GM18909 (cell line): ENCODE results near the gene RFC4.
"Not testable (repeated sequence)": the region's sequence is repeated elsewhere in the genome, so short reads cannot be mapped to it uniquely, and the experiment has no call there.

Experiments used
- ATAC-seq: cut with Tn5 transposase; IDR thresholded peaks from one replicate; pipeline ENCODE4 v1.9.1; 2021; ENCODE audit warnings: mild to moderate bottlenecking; ENCODE audit not compliant: unreplicated experiment, poor library complexity

Gene RFC4

DNA sequence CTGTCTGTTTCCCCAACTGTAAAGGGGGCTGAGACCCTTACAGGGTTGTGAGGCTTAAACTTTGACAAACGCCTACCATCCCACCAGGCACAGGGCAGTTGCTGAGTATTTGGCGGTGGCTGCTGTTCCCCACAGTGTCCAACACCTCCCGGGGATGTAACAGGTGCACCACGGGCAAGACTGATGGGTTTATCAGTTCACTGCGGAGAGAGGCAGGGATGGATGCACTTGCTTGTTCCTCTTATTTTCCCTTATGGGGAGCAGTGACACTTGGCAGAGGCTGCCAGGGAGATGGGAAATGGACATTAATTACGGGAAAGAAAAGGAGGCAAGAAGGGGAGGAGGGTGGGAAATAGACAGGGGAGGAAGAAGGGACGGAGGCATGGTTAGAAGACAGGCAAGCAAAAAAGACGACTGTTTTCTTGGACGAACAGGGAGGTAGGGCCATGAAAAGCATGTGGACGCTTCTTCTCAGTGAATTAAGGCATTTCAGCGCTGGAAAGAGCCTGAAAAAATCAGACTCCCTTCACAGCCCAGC, 19.7 kb upstream of the RFC4 start:
- no peak for ATAC-seq

DNA sequence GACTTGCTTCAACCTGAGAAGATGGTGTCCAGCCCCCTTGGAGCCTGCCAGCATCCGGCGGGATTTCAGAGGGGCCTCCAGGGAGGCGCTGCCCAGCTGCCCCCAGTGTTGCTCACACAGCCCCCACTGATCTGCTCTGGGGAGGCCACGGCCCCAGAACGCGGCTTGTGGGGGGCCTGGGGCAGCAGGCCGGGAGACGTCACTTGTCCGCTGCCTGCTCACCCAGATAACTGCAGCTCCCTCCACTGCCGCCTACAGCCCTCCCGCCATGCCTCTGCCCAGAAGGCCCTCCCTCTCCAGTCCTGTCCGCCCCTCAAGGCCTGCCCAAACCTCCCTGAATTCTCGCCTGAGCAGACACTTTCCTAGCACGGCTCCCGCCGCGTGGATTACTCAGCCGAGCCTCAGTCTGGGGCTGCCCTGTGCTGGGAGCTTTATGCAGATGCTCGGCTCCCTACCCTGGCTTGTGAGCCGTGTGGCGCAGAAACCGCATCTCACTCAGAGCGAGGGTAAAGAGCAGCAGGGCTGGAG, 19.1 kb upstream of the RFC4 start:
- ATAC-seq = no peak

DNA sequence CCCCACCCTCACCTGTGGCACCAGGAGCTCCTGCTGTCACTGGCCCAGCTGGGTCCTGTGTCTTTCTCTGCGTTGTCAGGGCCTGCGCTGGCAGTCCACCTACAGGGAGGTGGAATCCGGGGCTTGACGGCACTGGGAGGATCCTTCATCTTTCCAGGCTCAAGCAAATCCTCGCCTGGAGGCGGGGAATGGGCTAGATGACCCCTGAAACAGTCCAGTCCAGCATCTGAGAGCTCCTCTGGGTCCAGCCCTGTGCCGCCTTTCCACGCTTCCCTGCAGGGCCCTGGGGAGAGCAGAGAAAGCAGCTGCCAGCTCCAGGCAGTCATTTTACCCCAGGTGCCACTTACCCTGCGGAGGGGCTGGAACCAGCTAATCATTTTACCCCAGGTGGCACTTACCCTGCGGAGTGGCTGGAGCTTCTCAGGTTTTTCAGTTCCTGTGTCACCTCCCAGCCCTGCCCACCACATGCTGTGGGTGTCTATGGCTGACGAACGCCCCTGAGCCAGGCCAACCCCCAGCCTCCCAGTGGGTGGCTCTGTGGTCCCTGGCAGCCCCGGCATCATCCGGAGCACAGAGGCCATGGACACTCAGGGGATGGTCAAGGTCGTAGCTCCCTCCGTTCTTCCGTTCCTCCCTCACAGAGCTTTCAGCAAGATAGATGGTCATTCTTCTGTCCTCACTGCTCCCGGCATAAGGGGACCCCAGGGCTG, 18.3 kb upstream of the RFC4 start:
- ATAC-seq = no peak

DNA sequence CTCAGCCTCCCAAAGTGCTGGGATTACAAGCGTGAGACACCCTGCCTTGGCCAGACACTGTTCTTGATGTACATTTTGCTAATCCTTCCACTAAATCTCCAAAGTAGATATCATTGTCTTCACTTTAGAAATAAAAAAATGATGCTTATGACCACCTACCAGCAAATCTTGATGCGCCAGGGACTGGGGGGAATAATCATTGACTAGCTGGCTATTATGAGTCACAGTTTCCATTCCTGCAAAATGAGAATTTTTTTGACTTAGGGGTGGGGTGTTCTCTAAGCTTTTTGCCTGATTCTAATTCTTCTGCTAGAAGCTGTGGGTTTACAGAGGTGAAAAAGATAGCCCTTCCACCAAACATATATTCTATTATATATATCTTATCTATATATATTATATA, 17.1 kb upstream of the RFC4 start:
- no peak for ATAC-seq

DNA sequence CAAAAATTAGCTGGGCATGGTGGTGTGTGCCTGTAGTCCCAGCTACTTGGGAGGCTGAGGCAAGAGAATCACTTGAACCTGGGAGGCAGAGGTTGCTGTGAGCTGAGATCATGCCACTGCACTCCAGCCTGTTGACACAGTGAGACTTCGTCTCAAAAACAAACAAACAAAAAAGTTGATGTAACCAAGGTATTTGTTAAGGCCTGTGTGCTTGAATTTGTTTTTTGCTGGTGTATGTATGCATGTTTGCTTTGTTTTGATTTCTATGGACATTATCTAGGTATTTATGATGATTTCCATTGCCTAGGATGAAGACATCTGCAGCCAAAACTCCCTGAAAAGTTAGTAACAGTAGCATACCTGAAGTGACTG, 16.1 kb upstream of the RFC4 start:
- not testable (repeated sequence) for ATAC-seq

DNA sequence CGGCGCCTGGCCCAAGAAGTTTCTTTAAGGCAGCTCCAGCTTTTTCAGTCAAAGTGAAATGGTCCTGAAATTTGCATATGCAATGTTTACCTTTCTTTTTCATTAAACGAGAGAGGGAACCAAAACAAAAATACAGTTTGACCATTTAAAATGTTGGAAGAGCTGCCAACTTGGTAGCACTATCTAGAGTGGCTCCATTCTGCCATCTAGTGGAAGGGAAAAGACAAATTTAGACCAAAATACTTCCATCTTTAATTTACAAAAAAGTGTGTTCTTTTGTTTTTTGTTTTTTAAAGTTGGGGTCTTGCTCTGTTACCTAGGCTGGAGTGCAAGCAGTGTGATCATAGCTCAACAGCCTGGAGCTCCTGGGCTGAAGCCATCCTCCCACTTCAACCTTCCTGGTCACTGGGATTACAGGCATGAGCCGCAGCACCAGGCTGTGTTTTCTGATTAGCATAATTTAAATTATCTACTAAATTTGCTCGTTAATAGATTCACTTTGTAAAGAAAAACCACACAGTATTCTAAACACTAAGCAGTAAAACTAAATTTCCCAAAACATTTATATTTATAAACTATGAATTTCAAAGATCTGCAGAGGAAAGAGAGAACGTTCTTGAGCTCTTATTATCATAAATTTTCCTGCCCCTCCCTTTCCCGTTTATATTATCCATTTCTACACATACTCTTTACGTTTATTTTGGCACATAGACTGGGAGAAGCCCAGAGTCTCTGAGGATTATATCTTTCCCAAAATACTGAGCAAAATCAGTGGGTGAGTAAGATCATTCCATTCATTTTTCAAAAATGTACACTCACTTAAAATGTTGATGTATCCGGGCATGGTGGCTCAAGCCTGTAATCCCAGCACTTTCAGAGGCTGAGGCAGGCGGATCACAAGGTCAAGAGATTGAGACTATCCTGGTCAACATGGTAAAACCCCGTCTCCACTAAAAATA, 15.4 kb upstream of the RFC4 start:
- no peak for ATAC-seq

DNA sequence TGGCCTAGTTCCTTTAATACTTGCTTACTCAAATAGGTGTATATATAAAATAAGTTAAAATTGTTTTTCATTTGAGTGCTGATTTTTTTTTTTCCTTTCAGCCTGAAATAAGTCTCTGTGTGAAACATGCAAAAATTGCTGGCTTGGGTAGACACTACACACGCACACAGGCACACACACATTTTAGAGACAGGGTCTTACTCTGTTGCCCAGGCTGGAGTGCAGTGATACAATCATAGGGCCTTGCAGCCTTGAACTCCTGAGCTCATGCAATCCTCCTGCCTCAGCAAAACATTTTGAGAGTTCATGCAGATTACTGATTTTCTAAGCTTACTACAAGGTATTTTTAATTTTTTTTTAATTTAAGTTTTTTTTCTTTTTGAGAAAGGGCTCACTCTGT, 12.7 kb upstream of the RFC4 start:
- no peak for ATAC-seq

DNA sequence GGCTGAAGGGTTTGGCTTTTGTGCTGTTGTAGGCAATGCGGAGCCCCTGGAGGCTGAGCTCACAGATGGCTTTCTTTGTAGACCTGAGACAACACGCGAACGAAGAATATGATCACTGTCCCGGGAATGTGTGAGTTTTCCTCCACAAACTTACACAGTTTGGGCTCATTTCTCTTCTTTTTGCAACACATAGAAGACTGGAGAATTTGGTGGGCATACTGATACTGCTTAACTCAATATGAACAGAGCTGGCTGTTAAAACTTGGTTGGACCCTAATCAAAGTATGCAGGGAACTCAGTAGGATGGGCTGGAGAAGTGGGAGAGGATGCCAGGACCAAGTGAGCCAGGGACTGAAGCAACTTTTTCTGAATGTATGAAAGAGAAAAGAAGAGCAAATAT, 12.2 kb upstream of the RFC4 start:
- no peak for ATAC-seq

DNA sequence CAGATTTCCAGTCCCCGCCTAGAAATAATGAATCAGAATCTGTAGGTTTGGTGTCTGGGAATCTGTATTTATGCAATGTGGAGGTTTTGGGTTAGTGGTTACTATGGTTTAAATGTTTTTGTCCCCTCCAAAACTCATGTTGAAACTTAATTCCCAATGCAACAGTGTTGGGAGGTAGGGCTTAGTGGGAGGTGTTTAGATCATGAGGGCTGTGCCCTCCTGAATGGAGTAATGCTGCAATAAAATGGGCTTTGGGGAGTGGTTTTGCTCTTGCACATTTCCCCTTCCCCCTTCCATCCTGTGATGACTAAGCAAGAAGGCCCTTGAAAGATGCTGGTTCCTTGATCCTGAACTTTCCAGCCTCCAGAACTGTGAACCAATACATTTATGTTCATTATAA, 9.2 kb upstream of the RFC4 start:
- no peak for ATAC-seq

DNA sequence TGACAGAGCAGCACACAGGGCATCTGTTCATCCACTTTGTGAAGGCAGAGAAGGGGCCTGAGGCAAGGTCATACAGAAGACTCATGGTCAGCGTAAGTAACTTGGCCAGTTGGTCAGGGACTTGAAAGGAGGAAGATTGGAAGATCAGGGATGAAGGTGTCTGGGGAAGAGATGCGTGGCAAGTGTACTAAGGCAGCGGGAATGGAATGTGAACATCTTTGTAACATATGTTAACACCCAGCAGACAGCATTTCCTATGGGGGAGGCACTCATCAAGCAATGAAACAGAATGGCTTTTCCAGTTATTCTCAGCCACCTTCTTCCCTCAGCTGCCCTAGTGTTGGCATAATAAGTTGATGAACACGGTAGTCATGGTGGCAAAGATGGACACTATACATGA, 7.8 kb upstream of the RFC4 start:
- ATAC-seq = no peak

DNA sequence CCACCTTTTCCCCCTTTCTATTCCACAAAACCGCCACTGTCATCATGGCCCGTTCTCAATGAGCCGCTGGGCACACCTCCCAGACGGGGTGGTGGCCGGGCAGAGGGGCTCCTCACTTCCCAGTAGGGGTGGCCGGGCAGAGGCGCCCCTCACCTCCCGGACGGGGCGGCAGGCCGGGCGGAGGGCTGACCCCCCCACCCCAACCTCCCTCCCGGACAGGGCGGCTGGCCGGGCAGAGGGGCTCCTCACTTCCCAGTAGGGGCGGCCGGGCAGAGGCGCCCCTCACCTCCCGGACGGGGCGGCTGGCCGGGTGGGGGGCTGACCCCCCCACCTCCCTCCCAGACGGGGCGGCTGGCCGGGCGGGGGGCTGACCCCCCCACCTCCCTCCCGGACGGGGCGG, 5.0 kb upstream of the RFC4 start:
- ATAC-seq = not testable (repeated sequence)

DNA sequence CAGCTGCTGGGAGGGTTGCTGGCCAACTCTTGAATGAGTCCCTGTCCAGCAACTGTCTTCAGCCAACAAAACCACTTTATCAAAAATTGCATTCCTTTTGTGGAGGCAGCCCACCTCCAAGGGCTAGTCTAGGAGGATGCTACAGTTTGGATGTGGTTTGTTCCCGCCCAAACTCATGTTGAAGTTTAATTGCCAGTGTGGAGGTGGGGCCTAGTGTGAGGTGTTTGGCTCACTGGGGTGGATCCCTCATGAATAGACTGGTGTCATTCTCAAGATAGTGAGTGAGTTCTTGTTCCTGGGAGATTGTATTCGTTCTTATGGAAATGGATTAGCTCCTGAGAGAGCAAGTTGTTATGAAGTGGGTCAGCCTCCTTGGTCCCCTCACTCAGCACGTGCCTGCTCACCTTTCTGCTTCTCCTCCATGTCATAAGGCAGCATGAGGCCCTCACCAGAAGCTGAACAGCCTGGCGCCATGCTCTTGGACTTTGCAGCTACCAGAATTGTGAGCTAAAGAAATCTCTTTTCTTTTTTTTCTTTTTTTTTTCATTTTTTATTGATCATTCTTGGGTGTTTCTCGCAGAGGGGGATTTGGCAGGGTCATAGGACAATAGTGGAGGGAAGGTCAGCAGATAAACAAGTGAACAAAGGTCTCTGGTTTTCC, 4.2 kb upstream of the RFC4 start:
- no peak for ATAC-seq

DNA sequence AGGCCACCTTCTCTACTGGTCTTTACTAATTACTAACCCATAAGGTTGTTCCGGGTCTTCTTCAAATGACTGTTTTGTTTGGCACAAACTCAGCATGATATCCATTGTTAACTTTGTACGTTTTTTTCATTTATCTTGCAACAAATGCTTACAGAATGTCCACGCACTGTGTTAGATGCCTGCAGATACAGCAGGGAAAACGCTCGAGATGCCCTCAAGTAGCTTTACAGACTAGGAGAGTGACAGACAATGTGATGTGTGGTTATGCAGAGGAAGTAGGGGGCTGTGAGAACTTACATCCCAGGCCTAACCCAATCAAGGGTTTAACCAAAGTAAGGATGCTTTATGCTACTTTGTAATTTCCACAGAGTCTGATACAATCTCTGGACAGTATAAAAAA, 949 bp upstream of the RFC4 start:
- ATAC-seq = no peak

DNA sequence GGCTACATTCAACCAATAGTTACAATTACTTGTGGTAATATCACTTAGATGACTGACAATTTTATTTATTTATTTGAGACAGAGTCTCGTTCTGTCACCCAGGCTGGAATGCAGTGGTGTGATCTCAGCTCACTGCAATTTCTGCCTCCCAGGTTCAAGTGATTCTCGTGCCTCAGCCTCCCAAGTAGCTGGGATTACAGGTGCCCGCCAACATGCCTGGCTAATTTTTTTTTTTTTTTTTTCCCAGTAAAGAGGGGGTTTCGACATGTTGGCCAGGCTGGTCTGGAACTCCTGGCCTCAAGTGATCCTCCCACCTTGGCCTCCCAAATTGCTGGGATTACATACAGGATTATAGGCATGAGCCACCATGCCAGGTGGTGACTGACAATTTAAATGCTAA, 2.8 kb downstream of the RFC4 start:
- ATAC-seq = not testable (repeated sequence)

DNA sequence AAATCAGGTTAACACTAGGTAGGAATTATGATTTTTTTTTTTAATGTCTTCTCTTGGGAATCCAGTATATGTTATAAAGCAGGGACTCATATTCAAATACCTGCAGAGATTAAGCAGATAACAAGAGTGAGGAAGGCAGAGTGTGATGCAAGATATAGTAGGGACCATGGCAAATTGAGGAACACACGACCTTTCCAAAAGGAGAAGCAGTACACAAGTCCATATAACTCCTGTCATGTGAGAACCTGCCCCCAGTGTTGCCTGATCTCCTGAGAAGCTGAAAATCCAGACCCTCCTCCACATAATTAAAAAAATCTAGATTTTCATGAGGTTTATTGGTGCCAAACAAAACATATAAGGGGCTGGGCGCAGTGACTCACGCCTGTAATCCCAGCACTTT, 3.6 kb downstream of the RFC4 start:
- ATAC-seq = no peak

DNA sequence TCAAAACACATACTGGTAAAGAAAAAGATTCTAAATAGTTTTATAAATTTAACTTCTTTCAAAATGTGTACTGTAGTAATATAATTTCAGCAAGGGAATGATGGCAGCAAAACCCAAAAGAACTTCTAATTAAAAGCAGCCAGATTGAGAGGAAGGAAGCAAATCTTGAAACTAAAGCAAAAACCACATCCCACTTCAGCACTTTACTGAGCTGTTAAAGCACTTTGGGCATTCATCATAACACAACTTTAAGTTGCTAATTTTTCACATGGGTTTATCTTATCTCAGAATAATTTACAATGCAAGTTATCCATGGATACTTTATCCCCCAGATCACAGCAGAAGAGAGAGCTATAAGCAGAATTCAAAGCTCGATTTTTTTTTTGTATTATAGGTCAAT, 6.0 kb downstream of the RFC4 start:
- ATAC-seq = no peak

DNA sequence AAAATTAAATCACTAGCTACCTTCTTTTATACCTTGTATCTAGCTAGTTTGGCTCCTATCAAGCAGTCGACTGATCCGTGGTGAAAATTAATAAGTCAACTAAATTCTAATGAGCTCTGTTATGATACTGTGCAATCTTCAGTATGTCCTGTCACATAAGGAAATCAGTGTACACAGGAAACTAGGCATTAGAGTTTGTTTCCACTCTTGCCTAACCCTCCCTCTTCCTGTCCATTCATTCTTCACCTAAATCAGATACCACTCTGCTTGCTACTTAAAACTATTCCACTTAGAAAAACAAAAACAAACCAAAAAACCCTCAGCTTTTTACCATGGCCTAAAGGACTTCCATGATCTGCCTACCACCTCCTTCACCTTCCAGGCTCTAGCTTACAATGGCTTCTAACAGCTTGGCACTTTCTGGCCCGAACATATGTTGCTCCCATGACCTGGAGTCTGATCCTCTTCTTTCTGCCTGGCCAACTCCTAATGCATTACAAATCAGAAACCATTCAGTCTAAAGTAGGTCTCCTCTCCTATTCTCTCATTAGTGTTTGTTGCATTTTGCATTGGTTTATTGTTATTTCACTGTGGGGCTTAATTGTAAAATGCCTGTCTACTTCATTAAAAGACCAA, 7.9 kb downstream of the RFC4 start:
- ATAC-seq = no peak

DNA sequence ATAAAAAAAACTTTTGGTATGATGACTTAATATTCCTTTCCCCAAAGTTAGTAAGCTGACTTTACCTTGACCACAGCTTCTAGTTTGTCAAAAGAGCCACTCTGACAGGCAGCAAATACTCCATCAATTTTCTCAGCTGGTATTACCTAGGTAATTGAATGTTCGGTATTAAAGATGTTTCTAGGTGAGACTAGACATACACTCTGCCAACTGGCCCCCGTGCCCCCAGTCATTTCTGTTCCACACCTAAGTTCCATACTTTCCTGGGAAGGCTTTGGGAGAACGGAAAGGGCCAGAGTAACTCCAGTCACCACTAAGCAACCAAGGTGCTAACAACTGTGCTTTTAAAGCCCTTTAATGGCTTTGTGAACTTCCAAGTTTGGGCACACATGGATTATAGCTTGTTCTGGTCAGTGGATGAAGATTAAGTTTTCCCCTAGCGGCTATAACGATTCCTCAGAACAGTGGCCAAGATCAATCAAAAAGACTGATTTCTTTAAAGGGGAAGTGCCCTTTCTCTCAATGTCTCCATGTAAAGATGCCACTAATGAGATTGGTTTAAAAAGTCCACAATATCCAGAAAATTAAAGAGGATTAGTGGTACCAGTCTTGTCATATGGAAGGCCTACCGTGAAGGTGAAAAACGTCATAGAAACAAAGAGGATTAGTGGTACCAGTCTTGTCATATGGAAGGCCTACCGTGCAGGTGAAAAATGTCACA, 15.9 kb downstream of the RFC4 start:
- ATAC-seq = no peak

DNA sequence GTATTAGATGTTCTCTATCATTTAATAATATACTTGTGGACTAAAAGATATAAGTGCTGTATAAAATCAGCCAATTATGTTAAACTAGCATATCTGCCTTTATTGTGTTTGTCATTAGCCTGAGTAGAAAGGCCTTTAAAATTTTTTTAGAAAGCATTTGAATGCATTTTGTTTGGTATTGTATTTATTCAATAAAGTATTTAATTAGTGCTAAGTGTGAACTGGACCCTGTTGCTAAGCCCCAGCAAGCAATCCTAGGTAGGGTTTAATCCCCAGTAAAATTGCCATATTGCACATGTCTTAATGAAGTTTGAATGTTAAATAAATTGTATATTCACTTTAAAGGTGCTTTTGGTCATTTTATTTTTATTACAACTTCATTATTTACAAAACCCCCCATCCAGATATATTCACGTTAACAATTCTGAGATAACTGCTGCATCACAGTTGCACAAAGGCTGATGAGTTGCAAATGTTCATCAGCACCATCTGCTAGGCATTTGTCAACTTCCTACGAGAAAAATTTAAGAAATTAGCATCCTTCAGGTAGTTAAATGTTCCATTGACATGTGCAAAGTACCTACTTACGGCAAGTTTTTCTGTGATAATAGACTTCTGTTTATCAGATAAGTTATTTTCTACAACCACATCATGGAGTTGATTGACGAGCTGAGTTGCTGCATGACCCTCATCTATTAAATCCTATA, 16.6 kb downstream of the RFC4 start:
- no peak for ATAC-seq
